ENCODE measurements around the gene CIART. TPM values are rescaled to one million over a fixed set of nuclear protein-coding genes. Genes with fewer than 3 reads are reported as not detected.

CIART gene
- total RNA-seq, 4 donors from 2014 or later, result 3.5 to 28.3 (median 14.2) TPM

- peak; percentile 68 to 74 for TF ChIP-seq POLR2A (IDR thresholded peaks at IDR 0.05)
- peak; percentile 93 for TF ChIP-seq POLR2AphosphoS5 (IDR thresholded peaks at IDR 0.05)
- peak in 2 of 4 experiments; percentile 19 for TF ChIP-seq CTCF (IDR thresholded peaks at IDR 0.05)
- TF ChIP-seq EP300 (IDR thresholded peaks at IDR 0.05), result no peak
- peak within 1 kb of the TSS; percentile 71 for H3K4me3 ChIP-seq
- peak; percentile 98 for ATAC-seq
- no peaks in the 10 kb centered on the region for H3K9me3 ChIP-seq
- H3K36me3 ChIP-seq, result peaks cover 0 to 43% of the 10 kb centered on the region in 2 donors
- peak within 1 kb of the TSS; percentile 73 to 91 (median 87) for H3K27ac ChIP-seq
- WGBS, 2 donors (ENCODE audit: low coverage in 1 of 2), result 6 to 7% methylated on average over 32 to 33 of the region's 43 CpGs
- peaks cover 0 to 29% (median 6%) of the 10 kb centered on the region in 3 donors for H3K4me1 ChIP-seq
- no peaks in the 10 kb centered on the region for H3K27me3 ChIP-seq
These were observed 11.3 kb downstream of the CIART start, which contains the start of gene MRPS21 for GRCh38 chr1:150293433-150294253. MRPS21 (plus strand) TSS chr1:150293861; CDS start chr1:150294367, 506 bp downstream.

DNA sequence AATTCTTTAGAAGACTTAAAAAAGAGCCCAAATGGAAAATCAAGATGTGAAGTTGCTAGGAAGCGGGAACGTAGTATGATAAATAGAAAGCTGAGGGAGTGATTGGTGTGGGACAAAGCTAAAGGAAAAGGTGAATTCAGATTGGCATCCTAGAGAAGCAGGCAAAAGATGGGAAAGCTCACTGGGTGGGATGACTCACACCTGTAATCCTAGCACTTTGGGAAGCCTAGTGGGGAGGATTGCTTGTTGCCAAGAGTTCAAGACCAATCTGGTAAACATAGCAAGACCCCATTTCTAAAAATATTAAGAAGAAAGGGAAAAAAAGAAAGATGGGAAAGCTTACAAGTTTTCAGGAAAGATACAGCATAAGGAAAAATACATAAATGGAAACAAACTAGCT lies 13.1 kb downstream of the CIART start:
- no peak overlapping the region for H3K27ac ChIP-seq
- H3K4me3 ChIP-seq, result no peak overlapping the region
- no peaks in the 10 kb centered on the region for H3K27me3 ChIP-seq
- no peak for ATAC-seq
- 93 to 100% methylated on average over 2 of the region's 2 CpGs for WGBS, 2 donors (ENCODE audit: low coverage in 1 of 2)
- TF ChIP-seq CTCF (IDR thresholded peaks at IDR 0.05), result no peak
- TF ChIP-seq POLR2A (IDR thresholded peaks at IDR 0.05), result no peak
- no peak for TF ChIP-seq POLR2AphosphoS5 (IDR thresholded peaks at IDR 0.05)
- TF ChIP-seq EP300 (IDR thresholded peaks at IDR 0.05), result no peak
- H3K36me3 ChIP-seq, result peaks cover 0 to 54% of the 10 kb centered on the region in 2 donors
- peaks cover 0 to 29% (median 6%) of the 10 kb centered on the region in 3 donors for H3K4me1 ChIP-seq
- no peaks in the 10 kb centered on the region for H3K9me3 ChIP-seq

DNA sequence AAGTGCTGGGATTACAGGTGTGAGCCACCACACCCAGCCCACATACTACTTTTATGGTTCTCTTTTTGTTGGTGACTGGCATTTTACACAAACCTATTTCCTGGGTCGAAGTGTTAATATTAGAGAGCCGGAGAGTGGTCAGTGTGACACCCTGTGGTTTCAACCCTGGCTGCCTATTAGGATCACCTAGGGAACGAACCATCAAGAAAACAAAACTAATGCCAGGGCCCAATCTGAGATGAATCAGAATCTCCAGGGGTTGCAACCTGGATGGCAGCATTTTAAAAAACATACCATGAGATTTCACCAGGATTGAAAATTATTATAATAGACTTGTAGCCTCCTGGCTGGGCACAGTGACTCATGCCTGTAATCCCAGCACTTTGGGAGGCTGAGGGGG lies 17.4 kb downstream of the CIART start:
- TF ChIP-seq CTCF (IDR thresholded peaks at IDR 0.05) (no peak), POLR2A (IDR thresholded peaks at IDR 0.05) (no peak), POLR2AphosphoS5 (IDR thresholded peaks at IDR 0.05) (no peak), EP300 (IDR thresholded peaks at IDR 0.05) (no peak)
- Histone ChIP-seq H3K9me3 (no peaks in the 10 kb centered on the region), H3K27ac (no peak overlapping the region), H3K4me1 (peaks cover 0 to 35% (median 4%) of the 10 kb centered on the region in 3 donors), H3K36me3 (peaks cover 0 to 87% of the 10 kb centered on the region in 2 donors), H3K27me3 (no peaks in the 10 kb centered on the region), H3K4me3 (no peak overlapping the region)
- no peak for ATAC-seq
- no CpG with 5 or more reads among the region's 3 CpGs for WGBS, 2 donors (ENCODE audit: low coverage in 1 of 2)

DNA sequence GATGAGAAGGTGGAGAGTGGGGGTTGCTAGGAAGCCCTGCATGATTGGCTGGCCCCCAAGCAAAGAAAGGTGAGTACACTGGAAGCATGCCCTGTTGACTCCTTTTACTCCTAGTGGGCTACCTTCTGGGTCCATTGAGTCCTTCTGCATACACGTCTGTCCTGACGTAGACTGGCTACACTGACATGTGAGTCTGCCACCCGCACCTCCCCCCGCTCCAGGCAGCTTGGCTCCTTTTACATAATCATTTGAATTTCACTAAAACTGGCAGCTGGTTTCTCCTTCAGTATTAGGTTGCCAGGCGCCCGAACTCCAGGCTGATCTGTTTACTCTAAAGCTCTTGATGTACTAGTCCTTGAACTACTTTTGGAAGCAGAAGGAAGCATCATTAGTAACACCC lies 20.0 kb downstream of the CIART start:
- H3K27ac ChIP-seq, result peak overlapping the region; percentile 73 to 88 (median 81)
- 55% methylated on average over 5 to 6 of the region's 6 CpGs for WGBS, 2 donors (ENCODE audit: low coverage in 1 of 2)
- H3K4me3 ChIP-seq, result no peak overlapping the region
- ATAC-seq, result peak; percentile 76
- H3K27me3 ChIP-seq, result no peaks in the 10 kb centered on the region
- peaks cover 0 to 22% (median 4%) of the 10 kb centered on the region in 3 donors for H3K4me1 ChIP-seq
- peaks cover 0 to 88% of the 10 kb centered on the region in 2 donors for H3K36me3 ChIP-seq
- H3K9me3 ChIP-seq, result no peaks in the 10 kb centered on the region
- TF ChIP-seq POLR2AphosphoS5 (IDR thresholded peaks at IDR 0.05), result peak; percentile 13
- no peak for TF ChIP-seq CTCF (IDR thresholded peaks at IDR 0.05)
- peak; percentile 22 for TF ChIP-seq EP300 (IDR thresholded peaks at IDR 0.05)
- no peak for TF ChIP-seq POLR2A (IDR thresholded peaks at IDR 0.05)
